PC-9 (cell line): Measurements from ENCODE around the gene ATP10A.

Source experiments
- CTCF ChIP-seq: fragments of 200-600 bp; sonication (generic); conservative IDR thresholded peaks from 2 replicates; pipeline ENCODE4 v1.6.1; 2017; ENCODE audit warnings: mixed run types, antibody characterized with exemption, mild to moderate bottlenecking, moderate library complexity
- EZH2 ChIP-seq: fragments of 200-600 bp; sonication (generic); IDR thresholded peaks from 2 replicates; pipeline ENCODE4 v1.8.0; 2017; ENCODE audit warnings: antibody characterized with exemption, low read depth

- TF ChIP-seq CTCF (no peak), EZH2 (no peak)
Observed at GRCh38 chr15:25900901-25901300, 37.8 kb upstream of the ATP10A start.
